ENCODE measurements around the gene ZNF613. TPM values are rescaled to one million over a fixed set of nuclear protein-coding genes. Genes with fewer than 3 reads are reported as not detected.
"Not testable (repeated sequence)": the region's sequence is repeated elsewhere in the genome, so short reads cannot be mapped to it uniquely, and the experiment has no call there.

Gene ZNF613
- total RNA-seq, 2 donors from 2014 or later = 17.5 to 22.5 TPM

- WGBS, 2 experiments (ENCODE audit: insufficient coverage in 1 of 2, insufficient read length in 1 of 2) = 89 to 94% methylated on average over 3 to 6 of the region's 6 CpGs
- Histone ChIP-seq H3K4me1 (ENCODE audit: control insufficient read depth, insufficient read depth, low read length) (no peaks in the 10 kb centered on the region), H3K9ac (ENCODE audit: extremely low read depth, low read length, poor library complexity, severe bottlenecking) (no peak overlapping the region), H3K36me3 (ENCODE audit: control insufficient read depth, insufficient read depth, low read length) (peaks cover 13% of the 10 kb centered on the region), H3K27me3 (ENCODE audit: control insufficient read depth, insufficient read depth, low read length, poor library complexity, severe bottlenecking) (no peaks in the 10 kb centered on the region), H3K9me3 (ENCODE audit: control insufficient read depth, low read length) (peaks cover 96% of the 10 kb centered on the region), H3K4me3 (ENCODE audit: low read length) (no peak overlapping the region), H3K27ac (ENCODE audit: low read depth, low read length) (no peak overlapping the region)
- no peak overlapping the region for H3K27ac Mint-ChIP-seq
- peaks cover 83% of the 10 kb centered on the region for H3K36me3 Mint-ChIP-seq (ENCODE audit: low read depth)
- H3K4me1 Mint-ChIP-seq = no peaks in the 10 kb centered on the region
- no peaks in the 10 kb centered on the region for H3K27me3 Mint-ChIP-seq (ENCODE audit: insufficient read depth)
- TF ChIP-seq CTCF (conservative IDR thresholded peaks at IDR 0.05) = no peak
- no peak overlapping the region for H3K4me3 Mint-ChIP-seq
- peaks cover 72% of the 10 kb centered on the region for H3K9me3 Mint-ChIP-seq
- no peak for DNase-seq
These were observed 53.0 kb downstream of the ZNF613 start for GRCh38 chr19:51980116-51980736.

GRCh38 chr19:51980926-51981325 is 53.7 kb downstream of the ZNF613 start:
- H3K4me3 ChIP-seq (ENCODE audit: low read length); DNase-seq; H3K4me1 ChIP-seq (ENCODE audit: control insufficient read depth, insufficient read depth, low read length); H3K27me3 Mint-ChIP-seq (ENCODE audit: insufficient read depth); H3K9ac ChIP-seq (ENCODE audit: extremely low read depth, low read length, poor library complexity, severe bottlenecking); H3K4me1 Mint-ChIP-seq; H3K27ac Mint-ChIP-seq; H3K27ac ChIP-seq (ENCODE audit: low read depth, low read length); H3K27me3 ChIP-seq (ENCODE audit: control insufficient read depth, insufficient read depth, low read length, poor library complexity, severe bottlenecking); H3K4me3 Mint-ChIP-seq: not testable (repeated sequence)
- Histone ChIP-seq H3K36me3 (ENCODE audit: control insufficient read depth, insufficient read depth, low read length) (peaks cover 13% of the 10 kb centered on the region), H3K9me3 (ENCODE audit: control insufficient read depth, low read length) (peaks cover 92% of the 10 kb centered on the region)
- H3K36me3 Mint-ChIP-seq (ENCODE audit: low read depth) = peaks cover 82% of the 10 kb centered on the region
- WGBS, 2 experiments (ENCODE audit: insufficient coverage in 1 of 2, insufficient read length in 1 of 2) = 94 to 98% methylated on average over 5 to 6 of the region's 6 CpGs
- peaks cover 71% of the 10 kb centered on the region for H3K9me3 Mint-ChIP-seq

- Mint-ChIP-seq H3K4me3 (no peak overlapping the region), H3K27me3 (ENCODE audit: insufficient read depth) (no peaks in the 10 kb centered on the region)
- no peak for DNase-seq
These were observed 56.1 kb downstream of the ZNF613 start for GRCh38 chr19:51983361-51983760.

More at GRCh38 chr19:51983361-51983760, 56.1 kb downstream of the ZNF613 start:
- H3K27ac Mint-ChIP-seq = no peak overlapping the region
- no peak for TF ChIP-seq CTCF (conservative IDR thresholded peaks at IDR 0.05)
- H3K9me3 ChIP-seq (ENCODE audit: control insufficient read depth, low read length) = peaks cover 82% of the 10 kb centered on the region
- no peak overlapping the region for H3K27ac ChIP-seq (ENCODE audit: low read depth, low read length)
- H3K4me3 ChIP-seq (ENCODE audit: low read length) = no peak overlapping the region
- no peaks in the 10 kb centered on the region for H3K4me1 ChIP-seq (ENCODE audit: control insufficient read depth, insufficient read depth, low read length)
- WGBS, 2 experiments (ENCODE audit: insufficient coverage in 1 of 2, insufficient read length in 1 of 2) = 84 to 100% methylated on average over 1 to 3 of the region's 4 CpGs
- H3K4me1 Mint-ChIP-seq = no peaks in the 10 kb centered on the region
- no peak overlapping the region for H3K9ac ChIP-seq (ENCODE audit: extremely low read depth, low read length, poor library complexity, severe bottlenecking)
- H3K36me3 Mint-ChIP-seq (ENCODE audit: low read depth) = peaks cover 67% of the 10 kb centered on the region
- H3K9me3 Mint-ChIP-seq = peaks cover 69% of the 10 kb centered on the region
- H3K36me3 ChIP-seq (ENCODE audit: control insufficient read depth, insufficient read depth, low read length) = peaks cover 13% of the 10 kb centered on the region
- no peaks in the 10 kb centered on the region for H3K27me3 ChIP-seq (ENCODE audit: control insufficient read depth, insufficient read depth, low read length, poor library complexity, severe bottlenecking)
